GM21528 (cell line): ENCODE data around the gene CERS1.

Experiments used
- ATAC-seq: cut with Tn5 transposase; IDR thresholded peaks from one replicate; pipeline ENCODE4 v1.9.1; 2021; ENCODE audit warnings: mild to moderate bottlenecking, moderate library complexity; ENCODE audit not compliant: unreplicated experiment, low FRiP score

The CERS1 gene

DNA sequence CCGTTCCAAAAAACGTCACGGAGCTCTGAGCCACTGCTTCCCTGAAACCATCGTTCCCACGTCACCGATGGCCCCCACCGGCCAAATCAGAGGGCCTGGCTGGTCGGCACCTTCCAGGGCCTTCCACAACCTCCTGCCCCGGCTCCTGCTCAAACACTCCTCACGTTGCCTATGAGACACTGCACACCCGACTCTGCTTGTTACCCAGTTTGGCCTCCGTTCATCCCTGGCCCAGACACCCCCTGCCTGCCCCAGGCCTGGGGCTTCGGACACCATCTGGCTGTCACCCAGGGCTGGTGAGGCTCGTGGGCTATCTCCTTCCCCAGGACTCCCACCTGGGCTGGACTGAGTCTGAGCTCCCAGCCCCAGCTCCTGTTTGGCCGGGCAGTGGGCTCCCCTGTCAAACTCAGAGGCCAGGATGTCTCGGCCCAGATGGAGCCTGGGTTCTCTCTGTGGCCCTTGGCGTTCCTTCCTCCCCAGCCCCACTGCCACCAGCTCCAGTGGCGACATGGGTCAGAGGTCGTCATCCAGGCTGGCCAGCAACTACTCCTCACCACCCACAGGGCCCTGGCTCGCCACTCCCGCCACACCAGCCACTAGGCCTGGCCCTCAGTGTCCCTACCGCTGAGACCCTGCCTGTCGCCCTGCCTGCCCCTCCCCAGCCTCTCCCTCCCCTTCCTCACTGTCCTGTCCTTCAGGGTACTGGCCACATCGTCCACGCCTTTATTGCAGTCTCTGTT, 17.7 kb downstream of the CERS1 start:
- ATAC-seq: no peak

GRCh38 chr19:18876865-18877264, 19.1 kb downstream of the CERS1 start:
- no peak for ATAC-seq

- ATAC-seq: no peak
These were observed 20.2 kb downstream of the CERS1 start for GRCh38 chr19:18875726-18876125.

GRCh38 chr19:18871543-18871942, 24.4 kb downstream of the CERS1 start:
- no peak for ATAC-seq

DNA sequence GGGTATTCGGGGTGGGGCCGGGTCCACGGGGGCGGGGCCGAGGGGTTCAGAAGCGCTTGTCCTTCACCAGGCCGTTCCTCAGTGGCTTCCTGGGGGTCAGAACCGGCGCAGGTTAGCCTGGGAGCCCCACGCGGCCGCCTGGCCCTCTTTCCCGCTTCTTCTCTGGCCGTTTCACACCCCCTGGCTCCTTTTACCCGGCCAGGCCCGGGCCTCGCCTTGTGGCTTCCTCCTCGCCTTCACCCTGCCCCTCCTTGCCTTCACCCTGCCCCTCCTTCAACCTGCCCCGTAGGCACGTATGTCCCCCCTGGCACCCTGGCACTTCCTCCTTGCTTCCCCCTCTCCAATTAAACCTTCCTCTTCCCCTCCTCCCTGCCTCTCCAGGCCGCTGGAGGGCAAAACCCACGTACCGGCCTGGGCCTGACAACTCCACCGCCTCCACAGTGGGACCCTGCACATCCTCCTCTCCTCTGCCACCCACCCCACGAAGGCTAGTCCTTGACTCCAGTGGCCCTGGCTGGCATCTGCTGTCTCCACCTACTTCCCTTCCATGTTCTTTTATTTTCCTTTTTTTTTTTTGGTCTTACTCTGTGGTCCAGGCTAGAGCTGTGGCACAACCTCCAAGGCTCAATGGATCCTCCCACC, 25.3 kb downstream of the CERS1 start:
- no peak for ATAC-seq

GRCh38 chr19:18869781-18870530, 26.0 kb downstream of the CERS1 start:
- ATAC-seq: no peak

- ATAC-seq: no peak
These were observed 26.8 kb downstream of the CERS1 start for GRCh38 chr19:18869023-18869618.

DNA sequence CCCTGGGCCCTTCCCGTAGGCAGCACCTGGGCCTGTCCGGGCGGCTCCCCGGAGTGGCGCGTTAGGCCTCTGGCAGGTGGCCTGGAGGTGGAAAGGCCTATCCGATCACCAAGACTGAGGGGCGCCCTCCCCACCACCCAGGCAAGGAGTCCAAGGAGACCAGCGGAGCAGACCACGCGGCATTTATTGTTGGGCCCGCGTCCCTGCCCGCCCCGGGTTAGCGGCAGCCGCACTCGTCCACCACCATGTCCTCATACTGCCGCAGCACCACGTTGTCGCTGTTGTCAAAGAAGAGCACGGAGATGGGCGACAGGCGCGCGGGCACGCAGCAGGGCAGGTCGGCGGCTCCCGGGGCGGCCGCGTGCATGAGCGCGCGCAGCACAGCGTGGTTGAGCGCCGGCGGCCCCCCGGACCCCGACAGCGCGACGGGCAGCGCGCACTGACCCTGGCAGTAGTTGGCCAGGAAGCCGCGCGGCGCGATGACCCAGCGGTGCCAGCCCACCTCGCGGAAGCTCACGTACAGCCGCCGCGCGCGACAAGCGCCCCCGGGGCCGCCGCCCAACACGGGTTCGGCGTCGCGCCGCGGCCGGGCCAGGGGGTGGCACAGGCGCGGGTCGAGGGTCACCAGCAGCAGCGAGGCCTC, 27.5 kb downstream of the CERS1 start:
- ATAC-seq: no peak

DNA sequence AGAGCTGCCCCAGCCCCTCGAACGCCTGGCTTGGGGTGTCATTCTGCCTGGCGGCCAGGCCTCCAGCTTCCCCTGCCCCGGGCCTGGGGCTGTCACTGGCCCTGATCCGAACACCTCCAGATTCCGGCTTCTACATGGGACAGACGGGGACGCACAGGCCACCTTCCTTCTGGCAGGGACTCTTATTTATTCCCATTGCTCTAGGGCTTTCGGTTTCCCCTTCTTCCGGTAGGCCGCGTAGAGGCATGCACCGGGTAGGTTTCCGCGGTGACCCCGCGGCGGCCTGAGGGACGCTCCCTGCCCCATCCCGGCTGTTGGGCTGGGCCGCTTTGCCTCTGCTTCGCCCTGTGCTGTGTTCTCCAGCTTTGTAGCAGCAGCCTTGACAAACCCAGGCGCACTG, 28.2 kb downstream of the CERS1 start:
- no peak for ATAC-seq

- ATAC-seq: no peak
These were observed 28.8 kb downstream of the CERS1 start for GRCh38 chr19:18867199-18867598.

GRCh38 chr19:18866800-18867123, 29.2 kb downstream of the CERS1 start:
- no peak for ATAC-seq

GRCh38 chr19:18865973-18866799, 29.8 kb downstream of the CERS1 start:
- no peak for ATAC-seq

DNA sequence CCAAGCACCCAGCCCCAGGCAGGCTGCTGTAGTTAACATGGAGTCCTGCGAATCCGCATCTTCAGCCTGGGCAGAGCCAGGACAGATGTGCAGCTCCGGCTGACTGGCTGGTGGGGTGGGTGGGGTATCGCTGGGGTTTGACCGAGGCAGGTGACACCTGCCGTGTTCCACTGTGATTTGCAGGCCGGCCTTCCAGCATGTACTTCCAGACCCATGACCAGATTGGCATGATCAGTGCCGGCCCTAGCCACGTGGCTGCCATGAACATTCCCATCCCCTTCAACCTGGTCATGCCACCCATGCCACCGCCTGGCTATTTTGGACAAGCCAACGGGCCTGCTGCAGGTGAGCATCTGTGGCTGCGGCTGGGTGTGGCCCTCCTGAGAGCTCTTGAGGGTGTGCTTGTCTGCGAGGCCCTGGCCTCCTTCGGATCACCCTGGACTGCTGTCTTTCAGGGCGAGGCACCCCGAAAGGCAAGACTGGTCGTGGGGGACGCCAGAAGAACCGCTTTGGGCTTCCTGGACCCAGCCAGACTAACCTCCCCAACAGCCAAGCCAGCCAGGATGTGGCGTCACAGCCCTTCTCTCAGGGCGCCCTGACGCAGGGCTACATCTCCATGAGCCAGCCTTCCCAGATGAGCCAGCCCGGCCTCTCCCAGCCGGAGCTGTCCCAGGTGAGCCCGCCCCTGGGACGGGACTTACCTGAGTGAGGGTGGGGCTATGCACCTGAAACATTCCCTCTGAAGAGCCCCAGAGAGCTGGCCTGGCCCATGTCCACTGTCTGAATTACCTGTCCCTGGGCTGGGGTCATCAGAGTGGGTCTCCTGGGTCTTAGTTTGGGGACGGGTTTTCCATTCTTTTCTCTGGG, 30.6 kb downstream of the CERS1 start:
- no peak for ATAC-seq

- ATAC-seq: no peak
These were observed 32.1 kb downstream of the CERS1 start for GRCh38 chr19:18863843-18864362.

DNA sequence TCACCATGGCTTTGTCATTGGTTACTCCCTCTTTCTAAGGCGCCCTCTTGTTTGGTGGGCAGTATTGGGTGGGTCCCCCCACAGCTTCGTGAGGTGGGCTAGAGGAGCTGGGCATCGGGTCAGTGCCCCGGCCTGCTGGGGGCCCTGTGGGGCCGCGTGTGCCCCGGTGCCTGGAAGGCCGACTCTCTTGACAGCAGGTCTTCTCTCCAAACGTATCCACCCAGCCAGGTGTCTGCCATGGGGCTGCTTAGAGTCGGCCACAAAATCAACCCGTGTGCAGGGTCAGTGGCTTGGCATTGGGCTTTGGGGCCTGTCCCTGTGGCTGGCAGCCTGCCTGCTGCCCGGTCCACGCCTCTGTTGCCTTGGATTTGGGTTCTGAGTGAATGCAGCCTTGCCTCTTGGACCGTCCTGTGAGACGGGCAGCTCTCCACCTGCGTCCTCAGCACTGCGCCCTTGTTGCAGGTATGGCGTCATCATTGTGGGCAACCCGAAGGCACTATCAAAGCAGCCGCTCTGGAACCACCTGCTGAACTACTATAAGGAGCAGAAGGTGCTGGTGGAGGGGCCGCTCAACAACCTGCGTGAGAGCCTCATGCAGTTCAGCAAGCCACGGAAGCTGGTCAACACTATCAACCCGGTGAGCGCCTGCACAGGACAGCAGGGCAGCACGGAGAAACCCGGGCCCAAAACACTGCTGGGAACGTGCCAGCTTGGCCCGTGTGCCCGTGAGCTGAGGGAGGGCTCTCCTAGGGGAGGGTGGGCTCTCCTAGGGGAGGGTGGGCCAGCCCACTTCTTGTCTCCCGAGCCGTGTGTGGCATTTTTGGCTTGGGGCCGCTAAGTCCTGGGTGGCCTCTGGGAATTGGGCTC, 32.7 kb downstream of the CERS1 start:
- no peak for ATAC-seq

DNA sequence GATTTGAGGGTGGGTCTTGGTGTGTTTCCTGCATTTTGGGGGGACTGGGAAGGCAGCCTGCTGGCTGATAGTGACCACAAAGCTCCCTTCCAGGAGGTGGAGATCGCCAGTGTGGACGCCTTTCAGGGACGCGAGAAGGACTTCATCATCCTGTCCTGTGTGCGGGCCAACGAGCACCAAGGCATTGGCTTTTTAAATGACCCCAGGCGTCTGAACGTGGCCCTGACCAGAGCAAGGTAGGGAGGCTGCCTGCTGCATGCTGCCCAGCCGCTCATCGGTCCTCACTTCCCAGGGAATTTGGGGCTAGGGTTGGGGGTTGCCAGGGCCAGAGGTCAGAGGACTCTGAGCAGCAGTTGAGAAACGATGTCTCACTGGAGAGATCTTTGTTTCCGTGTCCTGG, 34.0 kb downstream of the CERS1 start:
- ATAC-seq: no peak

- no peak for ATAC-seq
These were observed 34.7 kb downstream of the CERS1 start for GRCh38 chr19:18861235-18861634.

- ATAC-seq: no peak
These were observed 35.2 kb downstream of the CERS1 start for GRCh38 chr19:18860725-18861124.
